Hepatocyte (in vitro differentiated cells): ENCODE results near the gene SMKR1. TPM values are rescaled to one million over a fixed set of nuclear protein-coding genes. Genes with fewer than 3 reads are reported as not detected.

Experiments
- DNase-seq: peaks from one replicate; pipeline ENCODE4 v3.0.0-alpha.2; 2016; ENCODE audit warnings: low spot score
- H2AFZ ChIP-seq: fragments of 200-600 bp; sonication (generic); 2 replicates; pipeline ENCODE4 v1.6.0; 2016; ENCODE audit warnings: antibody characterized with exemption, mild to moderate bottlenecking
- H3K27ac ChIP-seq: fragments of 200-600 bp; sonication (generic); 2 replicates; pipeline ENCODE4 v1.5.1; 2016; ENCODE audit warnings: mild to moderate bottlenecking
- H3K27me3 ChIP-seq: fragments of 200-600 bp; sonication (generic); 2 replicates; pipeline ENCODE4 v1.6.1; 2016
- H3K36me3 ChIP-seq: fragments of 200-600 bp; sonication (generic); replicated peaks from 2 replicates; pipeline ENCODE4 v1.5.1; 2016; ENCODE audit warnings: low read depth; ENCODE audit not compliant: insufficient read depth
- H3K4me1 ChIP-seq: fragments of 200-600 bp; sonication (generic); 2 replicates; pipeline ENCODE4 v1.5.1; 2016; ENCODE audit warnings: mild to moderate bottlenecking, moderate library complexity; ENCODE audit not compliant: insufficient read depth
- H3K4me2 ChIP-seq: fragments of 200-600 bp; sonication (generic); 2 replicates; pipeline ENCODE4 v1.6.0; 2016
- H3K4me3 ChIP-seq: fragments of 200-600 bp; sonication (generic); 2 replicates; pipeline ENCODE4 v1.5.1; 2016; ENCODE audit warnings: mild to moderate bottlenecking
- H3K79me2 ChIP-seq: fragments of 200-600 bp; sonication (generic); 2 replicates; pipeline ENCODE4 v1.6.0; 2017; ENCODE audit warnings: mild to moderate bottlenecking
- H3K9me2 ChIP-seq: fragments of 200-600 bp; sonication (generic); replicated peaks from 2 replicates; pipeline ENCODE4 v1.6.0; 2017; ENCODE audit warnings: mild to moderate bottlenecking; ENCODE audit not compliant: insufficient read depth
- H3K9me3 ChIP-seq: fragments of 200-600 bp; sonication (generic); 2 replicates; pipeline ENCODE4 v1.5.1; 2016; ENCODE audit warnings: low read depth, mild to moderate bottlenecking
- H4K20me1 ChIP-seq: fragments of 200-600 bp; sonication (generic); 2 replicates; pipeline ENCODE4 v1.6.0; 2016; ENCODE audit warnings: mild to moderate bottlenecking; ENCODE audit not compliant: insufficient read depth, poor library complexity, severe bottlenecking
- CTCF ChIP-seq: fragments of 200-600 bp; sonication (generic); IDR thresholded peaks from 2 replicates; pipeline ENCODE4 v1.5.1; 2016; ENCODE audit warnings: antibody characterized with exemption, mild to moderate bottlenecking; ENCODE audit not compliant: poor library complexity
- EZH2 ChIP-seq: fragments of 200-600 bp; sonication (generic); IDR thresholded peaks from 2 replicates; pipeline ENCODE4 v1.6.1; 2016; ENCODE audit warnings: antibody characterized with exemption, mild to moderate bottlenecking, borderline replicate concordance
- EZH2phosphoT487 ChIP-seq: fragments of 200-600 bp; sonication (generic); IDR thresholded peaks from one replicate; pipeline ENCODE4 v1.6.1; 2018; ENCODE audit warnings: antibody characterized with exemption, mild to moderate bottlenecking, low read depth, moderate library complexity; ENCODE audit not compliant: unreplicated experiment, severe bottlenecking
- WGBS: methylation state at CpG from one replicate; pipeline ENCODE4 v1.1.6; 2016; ENCODE audit warnings: low lambda C conversion rate; ENCODE audit errors: missing lambda C conversion rate; 5-methylcytosine and 5-hydroxymethylcytosine counted together
- polyA plus RNA-seq: library from polyadenylated mRNA; unstranded; fragments of >200 nt; fragmentation: Nextera tagmentation; extraction: Ambion mirVana; gene quantifications from 2 replicates; pipeline ENCODE4 v1.2.1, GENCODE V29; 2016
- total RNA-seq: library from RNA; depleted of rRNA; stranded (reverse); fragments of >200 nt; gene quantifications from 2 replicates; pipeline ENCODE4 v1.2.3, GENCODE V29; 2014

SMKR1 gene
- total and polyA plus RNA-seq, 2 experiments from 2014 or later: 0.37 TPM; not detected in 1

DNA sequence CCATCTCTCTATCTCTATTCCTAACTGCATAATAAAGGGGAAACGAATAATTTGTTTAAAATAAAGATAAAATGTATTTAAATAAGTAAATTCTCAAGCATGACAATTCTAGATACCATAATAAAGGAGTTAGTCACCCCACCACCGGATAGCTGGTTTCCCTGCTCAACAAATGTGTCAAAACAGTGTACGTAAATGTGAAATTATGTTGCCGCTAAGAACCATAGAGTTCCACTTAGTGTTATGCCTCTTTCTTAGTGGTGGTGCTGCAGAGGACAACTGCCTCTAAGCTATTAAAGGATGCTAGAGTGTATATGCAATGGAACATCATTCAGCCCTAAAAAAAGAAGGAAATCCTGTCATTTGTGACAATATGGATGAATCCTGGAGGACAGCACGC lies 42.4 kb downstream of the SMKR1 start:
- Histone ChIP-seq H2AFZ (no peak overlapping the region), H3K4me1 (no peaks in the 10 kb centered on the region), H3K27me3 (no peaks in the 10 kb centered on the region), H3K9me3 (no peaks in the 10 kb centered on the region), H3K79me2 (no peaks in the 10 kb centered on the region), H3K9me2 (no peaks in the 10 kb centered on the region), H4K20me1 (no peaks in the 10 kb centered on the region), H3K4me3 (no peak overlapping the region), H3K27ac (no peak overlapping the region), H3K36me3 (no peaks in the 10 kb centered on the region), H3K4me2 (no peak overlapping the region)
- WGBS: 89% methylated on average over 5 of the region's 5 CpGs
- DNase-seq: no peak
- TF ChIP-seq EZH2 (no peak), EZH2phosphoT487 (no peak), CTCF (no peak)

DNA sequence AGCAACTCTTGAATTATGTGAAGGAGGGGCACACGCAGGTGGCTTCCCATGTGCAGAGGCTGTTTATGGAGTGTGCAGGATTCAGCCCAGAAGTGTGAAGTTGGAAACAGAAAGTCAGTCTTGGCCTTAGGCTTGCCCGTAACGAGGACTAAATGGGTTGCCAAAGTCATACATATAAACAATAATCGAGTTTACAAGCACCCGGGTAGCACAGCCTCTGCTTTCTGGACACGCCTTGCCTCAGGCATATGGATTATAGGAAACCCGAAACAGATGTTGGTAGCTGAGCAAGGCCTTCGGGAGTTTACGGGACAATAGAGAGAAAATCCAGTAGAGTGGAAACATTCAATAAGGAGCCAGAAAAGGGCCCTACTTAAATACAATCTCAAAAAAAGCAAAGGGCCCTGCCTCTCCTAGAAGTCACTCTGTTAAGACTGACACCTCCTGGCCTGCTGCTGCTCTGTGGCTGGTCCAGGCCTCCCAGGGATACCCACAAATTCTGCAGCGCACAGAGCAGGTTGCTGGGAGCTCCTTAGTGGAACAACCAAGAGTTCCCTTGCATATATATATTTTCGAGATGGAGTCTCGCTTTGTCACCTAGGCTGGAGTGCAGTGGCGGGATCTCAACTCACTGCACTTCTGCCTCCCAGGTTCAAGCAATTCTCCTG lies 48.5 kb downstream of the SMKR1 start:
- 54% methylated on average over 13 of the region's 13 CpGs for WGBS

DNA sequence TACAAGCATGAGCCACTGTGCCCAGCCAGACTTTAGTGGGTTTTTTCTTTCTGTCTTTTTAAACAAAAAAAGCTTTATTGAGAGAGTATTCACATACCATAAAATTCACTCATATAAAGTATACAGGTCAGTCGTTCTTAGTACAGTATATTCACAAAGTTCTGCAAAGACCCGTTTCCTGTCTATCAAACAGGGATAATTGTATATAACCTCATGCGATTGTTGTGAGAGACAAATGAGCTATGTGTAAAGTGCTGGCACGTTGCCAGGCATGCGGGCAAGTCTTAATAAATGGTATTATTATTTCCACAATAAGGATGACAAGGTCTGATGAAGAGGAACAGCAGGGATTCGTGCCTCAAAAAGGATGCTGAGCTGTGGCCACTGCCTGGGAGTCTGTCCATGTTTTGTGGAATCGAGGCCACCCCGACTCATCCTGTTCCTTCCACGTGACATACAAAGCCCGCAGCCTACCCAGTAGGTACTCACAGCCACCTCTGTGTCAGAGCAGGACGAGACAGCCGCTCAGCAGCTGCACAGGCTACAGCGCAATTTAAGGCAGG lies 51.6 kb downstream of the SMKR1 start:
- TF ChIP-seq CTCF: no peak
- no peak for TF ChIP-seq EZH2
- TF ChIP-seq EZH2phosphoT487: no peak
- H3K4me3 ChIP-seq: no peak overlapping the region
- no peak for DNase-seq
- no peaks in the 10 kb centered on the region for H3K79me2 ChIP-seq
- H3K4me1 ChIP-seq: no peaks in the 10 kb centered on the region
- H4K20me1 ChIP-seq: no peaks in the 10 kb centered on the region
- no peaks in the 10 kb centered on the region for H3K36me3 ChIP-seq
- H3K4me2 ChIP-seq: no peak overlapping the region
- H3K9me2 ChIP-seq: no peaks in the 10 kb centered on the region
- H3K27ac ChIP-seq: no peak overlapping the region
- H3K27me3 ChIP-seq: peaks cover 4% of the 10 kb centered on the region
- no peak overlapping the region for H2AFZ ChIP-seq
- H3K9me3 ChIP-seq: no peaks in the 10 kb centered on the region
- 75% methylated on average over 13 of the region's 13 CpGs for WGBS

More for the DNA sequence above, 48.5 kb downstream of the SMKR1 start:
- no peaks in the 10 kb centered on the region for H4K20me1 ChIP-seq
- no peak overlapping the region for H3K27ac ChIP-seq
- H2AFZ ChIP-seq: peak overlapping the region; percentile 29
- H3K36me3 ChIP-seq: no peaks in the 10 kb centered on the region
- H3K4me2 ChIP-seq: no peak overlapping the region
- DNase-seq: peak; percentile 71
- TF ChIP-seq EZH2: no peak
- TF ChIP-seq CTCF: no peak
- TF ChIP-seq EZH2phosphoT487: peak; percentile 99
- H3K79me2 ChIP-seq: no peaks in the 10 kb centered on the region
- no peaks in the 10 kb centered on the region for H3K9me2 ChIP-seq
- no peaks in the 10 kb centered on the region for H3K4me1 ChIP-seq
- H3K9me3 ChIP-seq: no peaks in the 10 kb centered on the region
- H3K4me3 ChIP-seq: no peak overlapping the region
- H3K27me3 ChIP-seq: no peaks in the 10 kb centered on the region
